Left ventricle myocardium superior (tissue), 1 donor: ENCODE results near the gene DNAJB1. TPM values are rescaled to one million over a fixed set of nuclear protein-coding genes. Genes with fewer than 3 reads are reported as not detected.
"Not testable (repeated sequence)": the region's sequence is repeated elsewhere in the genome, so short reads cannot be mapped to it uniquely, and the experiment has no call there.

ENCODE experiments used
- ATAC-seq: fragments of 200-7000 bp; cut with Tn5 transposase; one replicate; pipeline ENCODE4 v1.9.1; 2020; ENCODE audit warnings: mild to moderate bottlenecking, moderate library complexity
- DNase-seq: peaks from one replicate; pipeline ENCODE4 v3.0.0-alpha.2; 2020
- intact Hi-C: fragments of 100-400 bp; cut with micrococcal nuclease; formaldehyde crosslinking; loops from one replicate; pipeline ENCODE4 v1.11.0; 2022
- long read RNA-seq: library from polyadenylated mRNA; unstranded; transcript quantifications from one replicate; pipeline ENCODE4 v2.0.0, GENCODE V29; 2021
- total RNA-seq: library from RNA; stranded (reverse); fragmentation: NEBNext Ultra II Directional; extraction: Animal tissue kit (Norgen Biotek cat#: 25700); gene quantifications from one replicate; pipeline ENCODE4 v1.2.1, GENCODE V29; 2021
- donor health status: DM: no; HTN: yes; CAD: no; lungs with severe emphysema.

Gene DNAJB1
- 47.9 TPM for total RNA-seq
- long read RNA-seq, transcript DNAJB1-201 (3 exons, 2,264 nt) = major isoform, 101 of 119 reads
- long read RNA-seq, partial matches to known transcripts = 3 of 119 reads
- long read RNA-seq, other reads (novel, unspliced or antisense) = 14 of 119 reads

GRCh38 chr19:14517840-14518505 is at the start of gene DNAJB1:
Gene DNAJB1, minus strand, starts transcription at chr19:14518397. Its CDS starts 48 bp downstream, at chr19:14518349.
- intact Hi-C loops = no loop called here
- peak; percentile 91 for DNase-seq
- peak; percentile 86 for ATAC-seq

GRCh38 chr19:14567079-14567478 is 48.9 kb upstream of the DNAJB1 start:
- DNase-seq (no peak), ATAC-seq (no peak)
- intact Hi-C loops = no loop called here

GRCh38 chr19:14566712-14567077 is 48.5 kb upstream of the DNAJB1 start:
- intact Hi-C loops = no loop called here
- DNase-seq (no peak), ATAC-seq (no peak)

GRCh38 chr19:14565765-14566711 is 47.8 kb upstream of the DNAJB1 start:
- DNase-seq (no peak), ATAC-seq (no peak)
- intact Hi-C loops = no loop called here

GRCh38 chr19:14565298-14565679 is 47.1 kb upstream of the DNAJB1 start:
- ATAC-seq (no peak), DNase-seq (no peak)
- intact Hi-C loops = no loop called here

GRCh38 chr19:14564652-14565297 is 46.6 kb upstream of the DNAJB1 start:
- intact Hi-C loops, ATAC-seq, DNase-seq: not testable (repeated sequence)

GRCh38 chr19:14563989-14564651 is 45.9 kb upstream of the DNAJB1 start:
- intact Hi-C loops = no loop called here
- DNase-seq = peak; percentile 52
- peak; percentile 2 for ATAC-seq

GRCh38 chr19:14563590-14563926 is 45.4 kb upstream of the DNAJB1 start:
- DNase-seq (no peak), ATAC-seq (no peak)
- intact Hi-C loops = no loop called here

GRCh38 chr19:14562660-14563589 is 44.7 kb upstream of the DNAJB1 start:
- DNase-seq (no peak), ATAC-seq (no peak)
- intact Hi-C loops = no loop called here

- intact Hi-C loops = no loop called here
- DNase-seq (peak; percentile 76), ATAC-seq (peak; percentile 52)
Measured at GRCh38 chr19:14561847-14562351, 43.7 kb upstream of the DNAJB1 start.

- intact Hi-C loops = no loop called here
Measured at GRCh38 chr19:14561249-14561648, 43.1 kb upstream of the DNAJB1 start.

GRCh38 chr19:14560776-14561108 is 42.5 kb upstream of the DNAJB1 start:
- intact Hi-C loops = no loop called here
- ATAC-seq = no peak

More at GRCh38 chr19:14561249-14561648, 43.1 kb upstream of the DNAJB1 start:
- ATAC-seq (no peak), DNase-seq (no peak)

GRCh38 chr19:14559916-14560775 is 41.9 kb upstream of the DNAJB1 start:
- DNase-seq = peak; percentile 84
- ATAC-seq = peak; percentile 72
- intact Hi-C loops = no loop called here

More at GRCh38 chr19:14560776-14561108, 42.5 kb upstream of the DNAJB1 start:
- DNase-seq = no peak

GRCh38 chr19:14558370-14559066 is 40.3 kb upstream of the DNAJB1 start:
- ATAC-seq (no peak), DNase-seq (peak; percentile 49)
- intact Hi-C loops = no loop called here

- ATAC-seq = peak; percentile 53
- intact Hi-C loops = no loop called here
- peak; percentile 87 for DNase-seq
Measured at GRCh38 chr19:14556662-14557188, 38.5 kb upstream of the DNAJB1 start.

- no peak for DNase-seq
- ATAC-seq = no peak
- intact Hi-C loops = no loop called here
Measured at GRCh38 chr19:14555918-14556661, 37.9 kb upstream of the DNAJB1 start.
